Tibial nerve (tissue), 4 donors: Measurements from ENCODE around the gene PDE3A. TPM values are rescaled to one million over a fixed set of nuclear protein-coding genes. Genes with fewer than 3 reads are reported as not detected.

ENCODE experiments used
- DNase-seq, 2 donors: peaks; one replicate each; pipeline ENCODE4 v3.0.0-alpha.2; 2019; ENCODE audit warnings: low spot score in 2 of 2
- H3K27ac ChIP-seq, 4 donors: fragments of 200-600 bp; sonication (generic) in 3 of 4; one replicate each; pipeline ENCODE4 v1.5.1; 2017 to 2019; ENCODE audit warnings: mild to moderate bottlenecking in 1 of 4
- H3K27me3 ChIP-seq, 2 donors: fragments of 200-600 bp; sonication (generic) in 1 of 2; one replicate each; pipeline versions ENCODE4 v1.5.1 to v1.6.0; 2017 to 2019
- H3K36me3 ChIP-seq, 3 donors: fragments of 200-600 bp; sonication (generic); one replicate each; pipeline ENCODE4 v1.5.1; 2018 to 2019
- H3K4me1 ChIP-seq, 4 donors: fragments of 200-600 bp; sonication (generic) in 3 of 4; one replicate each; pipeline ENCODE4 v1.5.1; 2017 to 2019
- H3K4me3 ChIP-seq, 4 donors: fragments of 200-600 bp; sonication (generic) in 3 of 4; one replicate each; pipeline ENCODE4 v1.5.1; 2017 to 2019; ENCODE audit warnings: mild to moderate bottlenecking in 1 of 4, moderate library complexity in 1 of 4
- H3K9me3 ChIP-seq, 4 donors: fragments of 200-600 bp; sonication (generic) in 3 of 4; one replicate each; pipeline ENCODE4 v1.5.1; 2017 to 2019
- CTCF ChIP-seq, 5 experiments: fragments of 200-600 bp in 3 of 5; fragments of 450-650 bp in 2 of 5; sonication (generic) in 3 of 5; IDR thresholded peaks; one replicate each; pipeline ENCODE4 v1.5.1; 2016 to 2019; ENCODE audit warnings: antibody characterized with exemption in 5 of 5, mild to moderate bottlenecking in 3 of 5, moderate library complexity in 2 of 5
- EP300 ChIP-seq, 2 donors: sonication (generic); formaldehyde crosslinking; IDR thresholded peaks; one replicate each; pipeline ENCODE4 v1.6.1; 2017; ENCODE audit warnings: antibody characterized with exemption in 2 of 2, mild to moderate bottlenecking in 1 of 2
- POLR2A ChIP-seq, 2 donors: fragments of 450-650 bp; IDR thresholded peaks; one replicate each; pipeline ENCODE4 v1.6.1; 2017; ENCODE audit warnings: antibody characterized with exemption in 2 of 2, mild to moderate bottlenecking in 2 of 2, moderate library complexity in 2 of 2
- WGBS, 2 donors: methylation state at CpG; one replicate each; pipeline ENCODE4 v1.1.5; 2018; 5-methylcytosine and 5-hydroxymethylcytosine counted together
- total RNA-seq, 4 donors: library from RNA; depleted of rRNA; stranded (reverse); fragments of >200 nt; gene quantifications; one replicate each; pipeline ENCODE4 v1.1.0, GENCODE V29; 2016

Gene PDE3A
- total RNA-seq, 4 donors from 2014 or later = 11.4 to 17.6 (median 12.9) TPM

GRCh38 chr12:20483776-20484175 lies 115.4 kb downstream of the PDE3A start:
- no peaks in the 10 kb centered on the region for H3K36me3 ChIP-seq
- WGBS, 2 donors = 93 to 97% methylated on average over 1 of the region's 1 CpG
- no peaks in the 10 kb centered on the region for H3K9me3 ChIP-seq
- no peaks in the 10 kb centered on the region for H3K4me1 ChIP-seq
- no peak overlapping the region for H3K4me3 ChIP-seq
- no peaks in the 10 kb centered on the region for H3K27me3 ChIP-seq
- no peak for DNase-seq
- H3K27ac ChIP-seq = no peak overlapping the region
- no peak for TF ChIP-seq EP300 (IDR thresholded peaks at IDR 0.05)
- no peak for TF ChIP-seq POLR2A (IDR thresholded peaks at IDR 0.05)
- no peak for TF ChIP-seq CTCF (IDR thresholded peaks at IDR 0.05)

- Histone ChIP-seq H3K9me3 (no peaks in the 10 kb centered on the region), H3K36me3 (no peaks in the 10 kb centered on the region), H3K4me3 (no peak overlapping the region), H3K4me1 (no peaks in the 10 kb centered on the region), H3K27me3 (no peaks in the 10 kb centered on the region), H3K27ac (no peak overlapping the region)
- no peak for DNase-seq
- 96 to 97% methylated on average over 2 of the region's 2 CpGs for WGBS, 2 donors
- TF ChIP-seq EP300 (IDR thresholded peaks at IDR 0.05) (no peak), CTCF (IDR thresholded peaks at IDR 0.05) (no peak), POLR2A (IDR thresholded peaks at IDR 0.05) (no peak)
Observed at GRCh38 chr12:20486233-20486632, 117.9 kb downstream of the PDE3A start.

- H3K4me3 ChIP-seq = no peak overlapping the region
- H3K27ac ChIP-seq = no peak overlapping the region
- WGBS, 2 donors = 92% methylated on average over 2 of the region's 2 CpGs
- no peaks in the 10 kb centered on the region for H3K4me1 ChIP-seq
- DNase-seq = no peak
- H3K36me3 ChIP-seq = no peaks in the 10 kb centered on the region
- H3K27me3 ChIP-seq = no peaks in the 10 kb centered on the region
- H3K9me3 ChIP-seq = no peaks in the 10 kb centered on the region
- no peak for TF ChIP-seq CTCF (IDR thresholded peaks at IDR 0.05)
- no peak for TF ChIP-seq EP300 (IDR thresholded peaks at IDR 0.05)
- no peak for TF ChIP-seq POLR2A (IDR thresholded peaks at IDR 0.05)
Observed at GRCh38 chr12:20487519-20487918, 119.2 kb downstream of the PDE3A start.

- Histone ChIP-seq H3K27ac (no peak overlapping the region), H3K4me1 (no peaks in the 10 kb centered on the region), H3K4me3 (no peak overlapping the region), H3K27me3 (no peaks in the 10 kb centered on the region), H3K9me3 (no peaks in the 10 kb centered on the region), H3K36me3 (no peaks in the 10 kb centered on the region)
- 29 to 48% methylated on average over 1 of the region's 1 CpG for WGBS, 2 donors
- DNase-seq = no peak
- no peak for TF ChIP-seq POLR2A (IDR thresholded peaks at IDR 0.05)
- TF ChIP-seq CTCF (IDR thresholded peaks at IDR 0.05) = no peak
- TF ChIP-seq EP300 (IDR thresholded peaks at IDR 0.05) = no peak
Observed at GRCh38 chr12:20489645-20490044, 121.3 kb downstream of the PDE3A start.

- TF ChIP-seq POLR2A (IDR thresholded peaks at IDR 0.05) (no peak), CTCF (IDR thresholded peaks at IDR 0.05) (no peak)
- Histone ChIP-seq H3K27me3 (no peaks in the 10 kb centered on the region), H3K9me3 (no peaks in the 10 kb centered on the region), H3K4me3 (no peak overlapping the region), H3K27ac (no peak overlapping the region), H3K4me1 (peaks cover 0 to 3% (median 0%) of the 10 kb centered on the region in 4 donors), H3K36me3 (no peaks in the 10 kb centered on the region)
- no peak for DNase-seq
Observed at GRCh38 chr12:20490213-20490612, 121.9 kb downstream of the PDE3A start.
